ENCODE measurements around the gene APOL3. TPM values are rescaled to one million over a fixed set of nuclear protein-coding genes. Genes with fewer than 3 reads are reported as not detected.
"Not testable (repeated sequence)": the region's sequence is repeated elsewhere in the genome, so short reads cannot be mapped to it uniquely, and the experiment has no call there.

APOL3 gene
- total RNA-seq, 1 donor from 2014 or later = 2.3 TPM

GRCh38 chr22:36201630-36202319 is 41.2 kb upstream of the APOL3 start, which contains the start of gene APOL4:
Gene APOL4, minus strand, starts transcription at chr22:36201809. Its CDS starts 75 bp downstream, at chr22:36201734.
- no peak within 1 kb of the TSS for H3K9ac ChIP-seq (ENCODE audit: low read length)
- peaks cover 10% of the 10 kb centered on the region for H3K4me1 ChIP-seq (ENCODE audit: insufficient read depth, low read length)
- H3K9me3 ChIP-seq (ENCODE audit: insufficient read depth, low read depth, low read length) = no peaks in the 10 kb centered on the region
- H3K9me3 Mint-ChIP-seq (ENCODE audit: unreplicated experiment) = no peaks in the 10 kb centered on the region
- H3K36me3 Mint-ChIP-seq (ENCODE audit: low read depth, unreplicated experiment) = no peaks in the 10 kb centered on the region
- DNase-seq (ENCODE audit: low read depth) (no peak), FAIRE-seq (no peak)
- peaks cover 11% of the 10 kb centered on the region for H3K4me1 Mint-ChIP-seq (ENCODE audit: low read depth, unreplicated experiment)
- no peaks in the 10 kb centered on the region for H4K20me1 ChIP-seq (ENCODE audit: insufficient read depth, low read length)
- H2AFZ ChIP-seq (ENCODE audit: low read depth, low read length) = no peak within 1 kb of the TSS
- no peaks in the 10 kb centered on the region for H3K36me3 ChIP-seq (ENCODE audit: insufficient read depth, low read length)
- no peaks in the 10 kb centered on the region for H3K79me2 ChIP-seq (ENCODE audit: insufficient read depth, low read length)
- peaks cover 34% of the 10 kb centered on the region for H3K27me3 Mint-ChIP-seq (ENCODE audit: low read depth, unreplicated experiment)
- no peak within 1 kb of the TSS for H3K4me3 Mint-ChIP-seq (ENCODE audit: unreplicated experiment)
- TF ChIP-seq EZH2 (IDR thresholded peaks at IDR 0.05; ENCODE audit: insufficient read depth, low read length) (no peak), CTCF (IDR thresholded peaks at IDR 0.05; ENCODE audit: insufficient read depth, low read depth, low read length) (no peak)
- H3K27me3 ChIP-seq (ENCODE audit: insufficient read depth, low read length) = no peaks in the 10 kb centered on the region
- no peak within 1 kb of the TSS for H3K27ac ChIP-seq (ENCODE audit: low read depth, low read length)
- H3K27ac Mint-ChIP-seq (ENCODE audit: unreplicated experiment) = no peak within 1 kb of the TSS
- no peak within 1 kb of the TSS for H3K4me2 ChIP-seq (ENCODE audit: low read length)
- no peak within 1 kb of the TSS for H3K4me3 ChIP-seq (ENCODE audit: insufficient read depth, low read depth, low read length)

GRCh38 chr22:36201025-36201424 is 40.5 kb upstream of the APOL3 start:
- H3K4me3 Mint-ChIP-seq (ENCODE audit: unreplicated experiment) = not testable (repeated sequence)

GRCh38 chr22:36199001-36199551 is 38.5 kb upstream of the APOL3 start:
- TF ChIP-seq EZH2 (IDR thresholded peaks at IDR 0.05; ENCODE audit: insufficient read depth, low read length) (no peak), CTCF (IDR thresholded peaks at IDR 0.05; ENCODE audit: insufficient read depth, low read depth, low read length) (no peak)
- Histone ChIP-seq H3K9ac (ENCODE audit: low read length) (no peak overlapping the region), H3K79me2 (ENCODE audit: insufficient read depth, low read length) (no peaks in the 10 kb centered on the region), H3K36me3 (ENCODE audit: insufficient read depth, low read length) (no peaks in the 10 kb centered on the region), H3K27me3 (ENCODE audit: insufficient read depth, low read length) (no peaks in the 10 kb centered on the region), H3K27ac (ENCODE audit: low read depth, low read length) (no peak overlapping the region), H2AFZ (ENCODE audit: low read depth, low read length) (no peak overlapping the region), H3K4me2 (ENCODE audit: low read length) (no peak overlapping the region), H3K9me3 (ENCODE audit: insufficient read depth, low read depth, low read length) (no peaks in the 10 kb centered on the region), H4K20me1 (ENCODE audit: insufficient read depth, low read length) (no peaks in the 10 kb centered on the region), H3K4me1 (ENCODE audit: insufficient read depth, low read length) (peaks cover 13% of the 10 kb centered on the region), H3K4me3 (ENCODE audit: insufficient read depth, low read depth, low read length) (no peak overlapping the region)
- Mint-ChIP-seq H3K27ac (ENCODE audit: unreplicated experiment) (no peak overlapping the region), H3K4me1 (ENCODE audit: low read depth, unreplicated experiment) (peaks cover 18% of the 10 kb centered on the region), H3K36me3 (ENCODE audit: low read depth, unreplicated experiment) (no peaks in the 10 kb centered on the region), H3K9me3 (ENCODE audit: unreplicated experiment) (no peaks in the 10 kb centered on the region), H3K27me3 (ENCODE audit: low read depth, unreplicated experiment) (peaks cover 24% of the 10 kb centered on the region), H3K4me3 (ENCODE audit: unreplicated experiment) (no peak overlapping the region)
- DNase-seq (ENCODE audit: low read depth) = no peak
- FAIRE-seq = no peak

More at GRCh38 chr22:36201025-36201424, 40.5 kb upstream of the APOL3 start:
- not testable (repeated sequence) for H3K27me3 ChIP-seq (ENCODE audit: insufficient read depth, low read length); H3K4me3 ChIP-seq (ENCODE audit: insufficient read depth, low read depth, low read length); H3K27ac ChIP-seq (ENCODE audit: low read depth, low read length); H4K20me1 ChIP-seq (ENCODE audit: insufficient read depth, low read length); H3K9me3 Mint-ChIP-seq (ENCODE audit: unreplicated experiment); H3K79me2 ChIP-seq (ENCODE audit: insufficient read depth, low read length); DNase-seq (ENCODE audit: low read depth); H3K36me3 ChIP-seq (ENCODE audit: insufficient read depth, low read length); H3K9ac ChIP-seq (ENCODE audit: low read length); H3K4me2 ChIP-seq (ENCODE audit: low read length); H3K27ac Mint-ChIP-seq (ENCODE audit: unreplicated experiment); H3K36me3 Mint-ChIP-seq (ENCODE audit: low read depth, unreplicated experiment); H2AFZ ChIP-seq (ENCODE audit: low read depth, low read length); H3K9me3 ChIP-seq (ENCODE audit: insufficient read depth, low read depth, low read length); FAIRE-seq
- Mint-ChIP-seq H3K4me1 (ENCODE audit: low read depth, unreplicated experiment) (peaks cover 14% of the 10 kb centered on the region), H3K27me3 (ENCODE audit: low read depth, unreplicated experiment) (peaks cover 32% of the 10 kb centered on the region)
- H3K4me1 ChIP-seq (ENCODE audit: insufficient read depth, low read length) = peaks cover 13% of the 10 kb centered on the region
